HepG2 (cell line): ENCODE measurements around the gene LLGL2. TPM values are rescaled to one million over a fixed set of nuclear protein-coding genes. Genes with fewer than 3 reads are reported as not detected.
A peak's percentile ranks its signal among the peaks of the same experiment; 100 is the strongest.

ENCODE experiments used
- ARHGAP35 ChIP-seq: sonication (generic); formaldehyde crosslinking; IDR thresholded peaks from 2 replicates; pipeline ENCODE4 v1.9.0; 2022; ENCODE audit warnings: mild to moderate bottlenecking, inconsistent platforms, moderate library complexity, missing genetic modification reagents, borderline replicate concordance
- ARNT ChIP-seq: fragments of 450-650 bp; IDR thresholded peaks from 2 replicates; pipeline ENCODE4 v1.6.1; 2017
- ERF ChIP-seq: IDR thresholded peaks from 2 replicates; pipeline ENCODE4 v1.6.1; 2018; ENCODE audit warnings: missing biosample characterization, missing genetic modification reagents
- IKZF5 ChIP-seq: IDR thresholded peaks from 2 replicates; pipeline ENCODE4 v1.6.1; 2018; ENCODE audit warnings: missing genetic modification reagents, mild to moderate bottlenecking, missing compliant biosample characterization
- IRF1 ChIP-seq: sonication (generic); formaldehyde crosslinking; IDR thresholded peaks from 2 replicates; pipeline ENCODE4 v1.4.0; 2020; ENCODE audit warnings: low read depth, mild to moderate bottlenecking, missing genetic modification reagents
- MED8 ChIP-seq: sonication (generic); formaldehyde crosslinking; IDR thresholded peaks from 2 replicates; pipeline ENCODE4 v1.8.1; 2023; ENCODE audit warnings: mild to moderate bottlenecking, missing genetic modification reagents; ENCODE audit not compliant: insufficient replicate concordance
- NCOA5 ChIP-seq: sonication (generic); formaldehyde crosslinking; IDR thresholded peaks from 2 replicates; pipeline ENCODE4 v1.4.0; 2020; ENCODE audit warnings: missing genetic modification reagents
- NFKB2 ChIP-seq: sonication (generic); formaldehyde crosslinking; IDR thresholded peaks from 2 replicates; pipeline ENCODE4 v1.4.0; 2020; ENCODE audit warnings: missing genetic modification reagents, borderline replicate concordance
- NR0B2 ChIP-seq: sonication (generic); formaldehyde crosslinking; IDR thresholded peaks from 2 replicates; pipeline ENCODE4 v1.4.0; 2020; ENCODE audit warnings: mild to moderate bottlenecking, missing genetic modification reagents
- RARG ChIP-seq: sonication (generic); formaldehyde crosslinking; IDR thresholded peaks from 2 replicates; pipeline ENCODE4 v1.4.0; 2020; ENCODE audit warnings: low read depth, mild to moderate bottlenecking, missing genetic modification reagents
- RFXANK ChIP-seq: IDR thresholded peaks from 2 replicates; pipeline ENCODE4 v1.6.1; 2016
- SAFB2 ChIP-seq: sonication (generic); formaldehyde crosslinking; IDR thresholded peaks from 2 replicates; pipeline ENCODE4 v1.5.1; 2020; ENCODE audit warnings: missing genetic modification reagents, low read depth, mild to moderate bottlenecking, borderline replicate concordance
- SAP130 ChIP-seq: IDR thresholded peaks from 2 replicates; pipeline ENCODE4 v1.6.1; 2016; ENCODE audit warnings: low read depth
- SIX1 ChIP-seq: sonication (generic); formaldehyde crosslinking; IDR thresholded peaks from 2 replicates; pipeline ENCODE4 v1.4.0; 2020; ENCODE audit warnings: missing genetic modification reagents, borderline replicate concordance
- SOX5 ChIP-seq: IDR thresholded peaks from 2 replicates; pipeline ENCODE4 v1.6.1; 2016; ENCODE audit warnings: borderline replicate concordance
- SOX6 ChIP-seq, 2 experiments: fragments of 450-650 bp in 1 of 2; sonication (generic) in 1 of 2; formaldehyde crosslinking in 1 of 2; IDR thresholded peaks; 2 replicates each; pipeline versions ENCODE4 v1.4.0 to v1.6.1; 2017 to 2020; ENCODE audit warnings: antibody characterized with exemption in 1 of 2, mild to moderate bottlenecking in 1 of 2, missing genetic modification reagents in 1 of 2
- SSRP1 ChIP-seq: IDR thresholded peaks from 2 replicates; pipeline ENCODE4 v1.6.1; 2016; ENCODE audit warnings: control low read depth
- TRIM24 ChIP-seq: sonication (generic); formaldehyde crosslinking; IDR thresholded peaks from 2 replicates; pipeline ENCODE4 v1.8.0; 2022; ENCODE audit warnings: mild to moderate bottlenecking, missing genetic modification reagents
- ZNF12 ChIP-seq: sonication (generic); formaldehyde crosslinking; IDR thresholded peaks from 2 replicates; pipeline ENCODE4 v1.5.0; 2020; ENCODE audit warnings: missing genetic modification reagents
- ZNF280D ChIP-seq: sonication (generic); formaldehyde crosslinking; IDR thresholded peaks from 2 replicates; pipeline ENCODE4 v1.5.1; 2020; ENCODE audit warnings: mild to moderate bottlenecking, missing genetic modification reagents
- ZNF460 ChIP-seq: sonication (generic); formaldehyde crosslinking; IDR thresholded peaks from 2 replicates; pipeline ENCODE4 v1.5.1; 2020; ENCODE audit warnings: missing genetic modification reagents, mild to moderate bottlenecking, borderline replicate concordance
- ZNF598 ChIP-seq: sonication (generic); formaldehyde crosslinking; IDR thresholded peaks from 2 replicates; pipeline ENCODE4 v1.5.1; 2020; ENCODE audit warnings: mild to moderate bottlenecking, missing genetic modification reagents, borderline replicate concordance
- ZNF720 ChIP-seq: sonication (generic); formaldehyde crosslinking; IDR thresholded peaks from 2 replicates; pipeline ENCODE4 v1.4.0; 2020; ENCODE audit warnings: missing genetic modification reagents
- ZNF772 ChIP-seq: sonication (generic); formaldehyde crosslinking; IDR thresholded peaks from 2 replicates; pipeline ENCODE4 v1.5.0; 2020; ENCODE audit warnings: mild to moderate bottlenecking, missing genetic modification reagents
- ZNF83 ChIP-seq: sonication (generic); formaldehyde crosslinking; IDR thresholded peaks from 2 replicates; pipeline ENCODE4 v1.4.0; 2020; ENCODE audit warnings: missing genetic modification reagents, mild to moderate bottlenecking, borderline replicate concordance
- polyA plus RNA-seq, 8 experiments: library from polyadenylated mRNA; depleted of rRNA in 3 of 8; stranded (reverse) in 7 of 8; unstranded in 1 of 8; fragments of >200 nt; fragmentation: Illumina TruSeq in 4 of 8; extraction: Trizol in 4 of 8; gene quantifications; 2 replicates each; pipeline versions ENCODE4 v1.2.1 to v1.2.3, GENCODE V29; 2011 to 2016; ENCODE audit warnings: low read depth in 4 of 8, missing spikeins in 1 of 8, mixed read lengths in 1 of 8; ENCODE audit not compliant: insufficient read depth in 1 of 8
- total RNA-seq, 5 experiments: library from RNA; depleted of rRNA; stranded (reverse); fragments of >200 nt; fragmentation: Illumina TruSeq; extraction: Trizol; gene quantifications; 2 replicates each; pipeline ENCODE4 v1.2.3, GENCODE V29; 2016; ENCODE audit warnings: low read depth in 1 of 5

The LLGL2 gene
- total and polyA plus RNA-seq, 2 of the 13 experiments (the other 11 are each of a cell fraction or from before 2014, with no cell fraction given), result 83.0 to 86.7 TPM

GRCh38 chr17:75514919-75515495, 10.5 kb upstream of the LLGL2 start (continued):
- no peak for TF ChIP-seq ZNF280D (CRISPR knock-in tag)
- TF ChIP-seq ZNF720 (CRISPR knock-in tag), result no peak
- no peak for TF ChIP-seq IRF1 (CRISPR knock-in tag)
- TF ChIP-seq SOX6 (IDR thresholded peaks at IDR 0.05), result no peak
- no peak for TF ChIP-seq SOX6 (CRISPR knock-in tag; IDR thresholded peaks at IDR 0.05)
- no peak for TF ChIP-seq ARNT
- TF ChIP-seq NR0B2, result no peak
- TF ChIP-seq MED8 (CRISPR knock-in tag), result no peak
- TF ChIP-seq ZNF83 (CRISPR knock-in tag), result no peak
- no peak for TF ChIP-seq ZNF12 (CRISPR knock-in tag)
- TF ChIP-seq RARG (CRISPR knock-in tag), result no peak; the same call in 1 of the 2 replicates
- no peak for TF ChIP-seq SAFB2 (CRISPR knock-in tag)
- TF ChIP-seq SSRP1 (CRISPR knock-in tag), result no peak
- no peak for TF ChIP-seq IKZF5 (CRISPR knock-in tag)
- TF ChIP-seq ARHGAP35, result no peak
- no peak for TF ChIP-seq SIX1 (CRISPR knock-in tag)
- no peak for TF ChIP-seq ZNF772
- TF ChIP-seq NCOA5 (CRISPR knock-in tag), result no peak
- TF ChIP-seq NFKB2 (CRISPR knock-in tag), result no peak
- no peak; the same call in 1 of the 2 replicates for TF ChIP-seq RFXANK (CRISPR knock-in tag)
- TF ChIP-seq ZNF598, result no peak
- TF ChIP-seq ZNF460 (CRISPR knock-in tag), result no peak
- TF ChIP-seq TRIM24 (CRISPR knock-in tag), result no peak
- no peak for TF ChIP-seq ERF (CRISPR knock-in tag)
- 0 out of 2 replicates have a peak, but pooled peaks have one; percentile 0 for TF ChIP-seq SAP130
- TF ChIP-seq SOX5 (CRISPR knock-in tag), result no peak; the same call in 1 of the 2 replicates
